Omental fat pad (tissue), 4 donors: ENCODE measurements around the gene GJD3. TPM values are rescaled to one million over a fixed set of nuclear protein-coding genes. Genes with fewer than 3 reads are reported as not detected.
A peak's percentile ranks its signal among the peaks of the same experiment; 100 is the strongest.

Experiments used
- ATAC-seq: fragments of 150-250 bp; one replicate; pipeline ENCODE4 v1.9.1; 2016; ENCODE audit warnings: mild to moderate bottlenecking, moderate library complexity; ENCODE audit not compliant: low FRiP score
- DNase-seq: peaks from one replicate; pipeline ENCODE4 v3.0.0-alpha.2; 2019; ENCODE audit warnings: low spot score
- total RNA-seq, 4 donors: library from RNA; depleted of rRNA; stranded (reverse); fragments of >200 nt; gene quantifications; one replicate each; pipeline ENCODE4 v1.1.0, GENCODE V29; 2016
- TF ChIP-seq, protein P1 (sequence below), 3 donors: fragments of 450-650 bp; IDR thresholded peaks; one replicate each; pipeline ENCODE4 v1.5.1; 2016 to 2017; ENCODE audit warnings: antibody characterized with exemption in 3 of 3, mild to moderate bottlenecking in 3 of 3, moderate library complexity in 2 of 3

Gene GJD3
- total RNA-seq, 4 donors from 2014 or later = 0.60 to 2.0 TPM; not detected in 2

DNA sequence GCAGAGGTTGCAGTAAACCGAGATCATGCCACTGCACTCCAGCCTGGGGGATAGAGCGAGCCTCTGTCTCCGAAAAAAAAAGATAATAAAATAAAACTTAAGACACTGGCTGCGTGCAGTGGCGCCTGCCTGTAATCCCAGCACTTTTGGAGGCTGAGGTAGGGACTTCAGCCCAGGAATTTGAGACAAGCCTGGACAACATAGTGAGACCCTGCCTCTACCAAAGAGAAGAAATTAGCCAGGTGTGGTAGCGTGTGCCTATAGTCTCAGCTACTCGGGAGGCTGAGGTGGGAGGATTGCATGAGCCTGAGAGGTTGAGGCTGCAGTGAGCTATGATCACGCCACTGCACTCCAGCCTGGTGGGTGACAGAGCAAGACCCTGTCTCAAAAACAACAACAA, 28.9 kb downstream of the GJD3 start:
- ATAC-seq (no peak), DNase-seq (no peak)
- TF ChIP-seq, protein P1, sequence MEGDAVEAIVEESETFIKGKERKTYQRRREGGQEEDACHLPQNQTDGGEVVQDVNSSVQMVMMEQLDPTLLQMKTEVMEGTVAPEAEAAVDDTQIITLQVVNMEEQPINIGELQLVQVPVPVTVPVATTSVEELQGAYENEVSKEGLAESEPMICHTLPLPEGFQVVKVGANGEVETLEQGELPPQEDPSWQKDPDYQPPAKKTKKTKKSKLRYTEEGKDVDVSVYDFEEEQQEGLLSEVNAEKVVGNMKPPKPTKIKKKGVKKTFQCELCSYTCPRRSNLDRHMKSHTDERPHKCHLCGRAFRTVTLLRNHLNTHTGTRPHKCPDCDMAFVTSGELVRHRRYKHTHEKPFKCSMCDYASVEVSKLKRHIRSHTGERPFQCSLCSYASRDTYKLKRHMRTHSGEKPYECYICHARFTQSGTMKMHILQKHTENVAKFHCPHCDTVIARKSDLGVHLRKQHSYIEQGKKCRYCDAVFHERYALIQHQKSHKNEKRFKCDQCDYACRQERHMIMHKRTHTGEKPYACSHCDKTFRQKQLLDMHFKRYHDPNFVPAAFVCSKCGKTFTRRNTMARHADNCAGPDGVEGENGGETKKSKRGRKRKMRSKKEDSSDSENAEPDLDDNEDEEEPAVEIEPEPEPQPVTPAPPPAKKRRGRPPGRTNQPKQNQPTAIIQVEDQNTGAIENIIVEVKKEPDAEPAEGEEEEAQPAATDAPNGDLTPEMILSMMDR (IDR thresholded peaks at IDR 0.05) = no peak

GRCh38 chr17:40333781-40334448, 30.6 kb downstream of the GJD3 start:
- no peak for ATAC-seq
- TF ChIP-seq, protein P1 (IDR thresholded peaks at IDR 0.05) = no peak
- DNase-seq = no peak

- TF ChIP-seq, protein P1 (IDR thresholded peaks at IDR 0.05) = no peak
- DNase-seq (no peak), ATAC-seq (peak; percentile 77)
These were observed 32.5 kb downstream of the GJD3 start for GRCh38 chr17:40331743-40332641.

- TF ChIP-seq, protein P1 (IDR thresholded peaks at IDR 0.05) = no peak
- no peak for ATAC-seq
- no peak for DNase-seq
These were observed 33.6 kb downstream of the GJD3 start for GRCh38 chr17:40330850-40331470.

- no peak for ATAC-seq
- TF ChIP-seq, protein P1 (IDR thresholded peaks at IDR 0.05) = no peak
- no peak for DNase-seq
These were observed 34.4 kb downstream of the GJD3 start for GRCh38 chr17:40329839-40330794.

DNA sequence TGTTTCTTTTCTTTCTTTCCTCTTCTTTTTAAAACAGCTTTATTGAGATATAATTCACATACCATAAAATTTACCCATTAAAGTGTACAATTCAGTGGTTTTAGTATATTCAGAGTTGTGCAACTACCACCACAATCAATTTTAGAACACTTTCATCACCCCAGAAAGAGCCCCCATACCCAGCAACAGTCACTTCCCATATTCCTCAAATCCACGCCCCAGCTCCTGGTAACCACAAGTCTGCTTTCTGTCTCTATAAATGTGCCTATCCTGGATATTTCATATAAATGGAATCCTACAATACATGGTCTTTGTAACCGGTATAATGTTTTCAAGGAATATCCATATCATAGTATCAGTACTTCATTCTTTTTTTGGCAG, 36.2 kb downstream of the GJD3 start:
- TF ChIP-seq, protein P1 (IDR thresholded peaks at IDR 0.05) = no peak
- DNase-seq (no peak), ATAC-seq (no peak)
